GM12891 (cell line): Measurements from ENCODE around the gene ZFHX2.
A peak's percentile ranks its signal among the peaks of the same experiment; 100 is the strongest.

Experiments used
- DNase-seq: peaks from one replicate; pipeline ENCODE4 v3.0.0; 2011; ENCODE audit warnings: low spot score; ENCODE audit not compliant: insufficient read length
- FAIRE-seq: peaks from 2 replicates; lab custom pipeline; 2011; peaks lifted over from hg19 to GRCh38; lab: Jason Lieb, UNC
- PAX5 ChIP-seq: IDR thresholded peaks from 2 replicates; pipeline ENCODE4 v1.6.1; 2011; ENCODE audit warnings: low read length, moderate library complexity, mild to moderate bottlenecking; ENCODE audit not compliant: insufficient read depth, severe bottlenecking
- POLR2A ChIP-seq: IDR thresholded peaks from 2 replicates; pipeline ENCODE4 v1.6.1; 2011; ENCODE audit warnings: low read depth, low read length, control low read depth
- POLR2AphosphoS5 ChIP-seq: IDR thresholded peaks from 2 replicates; pipeline ENCODE4 v1.6.1; 2011; ENCODE audit warnings: low read depth, low read length, control low read depth
- POU2F2 ChIP-seq: IDR thresholded peaks from 2 replicates; pipeline ENCODE4 v1.6.1; 2011; ENCODE audit warnings: low read depth, mild to moderate bottlenecking, control low read depth, low read length, moderate library complexity
- SPI1 ChIP-seq: IDR thresholded peaks from 2 replicates; pipeline ENCODE4 v1.6.1; 2011; ENCODE audit warnings: low read depth, low read length, control low read depth
- TAF1 ChIP-seq: IDR thresholded peaks from 2 replicates; pipeline ENCODE4 v1.6.1; 2011; ENCODE audit warnings: low read depth, low read length, control low read depth

The ZFHX2 gene

GRCh38 chr14:23550812-23551265 lies 726 bp downstream of the ZFHX2 start:
- TF ChIP-seq TAF1 (no peak), POU2F2 (no peak), POLR2A (no peak), PAX5 (no peak)
- no peak for FAIRE-seq
- DNase-seq, result no peak

- DNase-seq (no peak), FAIRE-seq (peak; percentile 38)
- TF ChIP-seq SPI1, result no peak
- no peak for TF ChIP-seq TAF1
- TF ChIP-seq POLR2A, result no peak
- no peak for TF ChIP-seq POU2F2
- no peak for TF ChIP-seq POLR2AphosphoS5
- no peak for TF ChIP-seq PAX5
Measured at GRCh38 chr14:23550131-23550811, 1.3 kb downstream of the ZFHX2 start.

GRCh38 chr14:23548351-23549318 lies 2.9 kb downstream of the ZFHX2 start:
- no peak for TF ChIP-seq SPI1
- no peak for TF ChIP-seq POLR2A
- no peak for TF ChIP-seq POLR2AphosphoS5
- no peak for TF ChIP-seq POU2F2
- no peak for TF ChIP-seq TAF1
- TF ChIP-seq PAX5, result no peak
- no peak for DNase-seq
- FAIRE-seq, result no peak

GRCh38 chr14:23547924-23548323 lies 3.6 kb downstream of the ZFHX2 start:
- DNase-seq (no peak), FAIRE-seq (no peak)
- no peak for TF ChIP-seq POLR2A
- TF ChIP-seq POU2F2, result no peak
- no peak for TF ChIP-seq PAX5
- no peak for TF ChIP-seq SPI1
- no peak for TF ChIP-seq TAF1
- TF ChIP-seq POLR2AphosphoS5, result no peak

DNA sequence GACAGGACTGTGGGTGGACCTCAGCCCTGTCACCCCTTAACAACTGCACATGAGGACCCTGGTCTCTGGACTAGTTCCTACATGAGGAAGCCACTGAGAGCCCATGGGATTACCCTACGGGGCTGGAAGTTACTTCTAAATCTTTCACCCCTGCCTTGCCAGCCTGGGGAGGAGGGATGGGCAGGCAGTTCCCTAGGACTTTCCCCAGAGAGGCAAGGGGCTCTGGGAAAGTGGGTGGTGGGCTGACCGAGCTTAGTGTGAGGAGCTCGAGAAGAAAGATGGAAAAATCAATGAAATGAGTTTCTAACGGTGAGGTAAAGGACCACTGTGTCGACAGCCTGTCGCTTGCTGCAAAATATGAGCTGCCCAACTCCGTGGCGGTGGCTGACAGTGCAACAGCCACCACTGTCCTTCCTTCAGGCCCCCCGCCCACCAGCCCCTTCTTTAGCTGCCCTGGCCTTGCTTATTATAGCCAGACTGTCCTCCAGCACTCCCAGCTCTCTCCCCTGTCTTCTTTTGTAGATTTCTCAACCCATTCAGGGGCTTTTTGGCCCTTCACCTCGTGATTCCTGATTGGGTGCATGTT lies 5.0 kb downstream of the ZFHX2 start:
- no peak for DNase-seq
- FAIRE-seq, result no peak
- TF ChIP-seq TAF1 (no peak), POLR2AphosphoS5 (no peak), PAX5 (no peak), POLR2A (no peak), POU2F2 (no peak), SPI1 (no peak)

DNA sequence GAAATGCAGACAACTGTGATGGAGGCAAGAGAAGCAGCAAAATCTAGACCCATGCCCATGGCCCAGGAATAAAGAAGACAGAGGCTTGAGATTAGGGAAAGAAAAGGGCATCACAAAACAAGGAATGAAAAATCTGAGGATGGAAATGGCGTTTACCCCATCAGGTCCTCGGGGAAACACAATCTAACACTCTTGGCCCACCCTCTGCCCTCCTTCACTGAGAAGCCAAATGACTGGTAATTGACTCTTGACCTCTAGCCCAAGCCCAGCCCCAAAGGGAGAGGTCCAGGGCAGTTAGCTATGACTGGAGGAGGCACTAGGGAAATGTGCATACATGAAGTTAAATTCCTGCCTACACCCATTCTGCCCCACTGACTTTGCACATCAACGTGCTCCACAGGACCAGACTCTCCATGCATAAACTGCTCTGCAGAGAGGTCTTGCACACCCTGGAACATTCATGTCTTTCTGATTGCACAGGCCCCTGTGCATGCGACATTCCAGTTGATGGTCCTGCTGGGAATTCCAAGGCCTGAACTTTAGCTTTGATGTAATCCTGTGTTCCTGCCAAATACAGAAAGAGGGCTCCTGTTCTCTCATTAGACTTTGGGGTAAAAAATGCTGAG lies 5.7 kb downstream of the ZFHX2 start:
- no peak for DNase-seq
- TF ChIP-seq POLR2A, result no peak
- no peak for FAIRE-seq

GRCh38 chr14:23544511-23545447 lies 6.8 kb downstream of the ZFHX2 start:
- DNase-seq, result no peak
- no peak for TF ChIP-seq POU2F2
- TF ChIP-seq POLR2AphosphoS5, result no peak
- no peak for TF ChIP-seq PAX5
- TF ChIP-seq SPI1, result no peak
- no peak for TF ChIP-seq TAF1
- no peak for TF ChIP-seq POLR2A
- FAIRE-seq, result no peak

- TF ChIP-seq POLR2AphosphoS5 (no peak), POLR2A (no peak), POU2F2 (no peak), PAX5 (no peak), SPI1 (no peak), TAF1 (no peak)
- FAIRE-seq, result no peak
- DNase-seq, result no peak
Measured at GRCh38 chr14:23543403-23543802, 8.2 kb downstream of the ZFHX2 start.

DNA sequence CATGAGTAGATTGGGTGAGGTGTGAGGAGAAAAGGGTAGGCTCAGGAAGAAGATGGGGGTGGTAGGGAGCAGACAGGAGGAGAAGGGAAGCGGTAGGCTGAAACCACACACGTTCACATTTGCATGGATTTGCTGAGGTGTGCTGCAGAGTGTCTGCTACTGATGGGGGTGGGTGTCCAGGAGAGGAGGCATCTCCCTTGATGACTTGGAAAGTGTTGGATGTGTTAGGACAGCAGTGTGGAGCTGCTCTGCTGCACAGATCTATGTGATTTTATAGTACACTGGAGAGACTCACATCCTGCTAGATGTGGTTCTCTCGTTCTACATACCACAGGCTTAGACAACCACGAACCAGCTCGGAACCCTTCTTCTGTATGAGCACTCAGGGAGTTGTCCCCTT lies 9.3 kb downstream of the ZFHX2 start:
- TF ChIP-seq POLR2A (no peak), POLR2AphosphoS5 (no peak), PAX5 (no peak), POU2F2 (no peak), TAF1 (no peak), SPI1 (no peak)
- FAIRE-seq, result no peak
- DNase-seq, result no peak
